ENCODE results near the gene CAMTA2.
A peak's percentile ranks its signal among the peaks of the same experiment; 100 is the strongest.

DNA sequence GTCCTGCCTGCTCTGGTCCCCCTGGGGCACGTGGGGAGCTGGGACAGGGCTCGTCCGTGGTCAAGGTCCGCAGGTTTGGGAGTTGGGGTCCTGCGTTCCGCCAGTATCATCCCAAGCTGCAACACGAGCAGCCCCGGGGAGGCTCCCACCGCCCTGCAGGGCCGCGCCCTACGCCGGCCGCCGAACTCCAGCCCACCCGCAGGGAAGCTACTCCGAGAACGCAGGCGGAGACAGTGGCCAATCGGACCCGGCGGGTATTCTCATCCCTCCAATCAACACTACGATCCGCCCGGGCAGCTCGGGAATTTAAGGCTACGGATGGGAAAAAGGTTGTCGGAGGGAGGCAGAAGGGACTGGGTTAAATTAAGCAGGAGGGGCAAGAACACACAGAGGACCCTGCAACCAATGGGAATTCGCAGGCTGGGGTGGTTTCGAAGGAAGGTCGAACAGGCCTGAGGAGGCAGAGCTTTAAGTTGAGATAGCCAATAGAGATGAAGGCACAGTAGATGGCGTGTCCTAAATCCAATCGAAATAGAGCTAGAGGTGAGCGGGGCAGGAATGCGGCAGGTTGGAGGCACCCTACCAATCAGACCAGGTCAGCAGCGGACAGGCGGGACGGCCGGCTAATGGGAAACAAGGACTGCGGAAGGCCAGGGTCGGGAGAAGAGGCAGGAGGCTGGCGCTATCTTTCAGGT, 20.5 kb downstream of the CAMTA2 start:
- TF ChIP-seq, protein P1, sequence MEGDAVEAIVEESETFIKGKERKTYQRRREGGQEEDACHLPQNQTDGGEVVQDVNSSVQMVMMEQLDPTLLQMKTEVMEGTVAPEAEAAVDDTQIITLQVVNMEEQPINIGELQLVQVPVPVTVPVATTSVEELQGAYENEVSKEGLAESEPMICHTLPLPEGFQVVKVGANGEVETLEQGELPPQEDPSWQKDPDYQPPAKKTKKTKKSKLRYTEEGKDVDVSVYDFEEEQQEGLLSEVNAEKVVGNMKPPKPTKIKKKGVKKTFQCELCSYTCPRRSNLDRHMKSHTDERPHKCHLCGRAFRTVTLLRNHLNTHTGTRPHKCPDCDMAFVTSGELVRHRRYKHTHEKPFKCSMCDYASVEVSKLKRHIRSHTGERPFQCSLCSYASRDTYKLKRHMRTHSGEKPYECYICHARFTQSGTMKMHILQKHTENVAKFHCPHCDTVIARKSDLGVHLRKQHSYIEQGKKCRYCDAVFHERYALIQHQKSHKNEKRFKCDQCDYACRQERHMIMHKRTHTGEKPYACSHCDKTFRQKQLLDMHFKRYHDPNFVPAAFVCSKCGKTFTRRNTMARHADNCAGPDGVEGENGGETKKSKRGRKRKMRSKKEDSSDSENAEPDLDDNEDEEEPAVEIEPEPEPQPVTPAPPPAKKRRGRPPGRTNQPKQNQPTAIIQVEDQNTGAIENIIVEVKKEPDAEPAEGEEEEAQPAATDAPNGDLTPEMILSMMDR (IDR thresholded peaks at IDR 0.05; ENCODE audit: low read depth, low read length, missing input control), result peak; percentile 3
- TF ChIP-seq RAD21 (IDR thresholded peaks at IDR 0.05) (peak in 1 of 2 donors; percentile 63), JUND (IDR thresholded peaks at IDR 0.05) (peak in 1 of 2 donors; percentile 37)
- TF ChIP-seq, protein P2, sequence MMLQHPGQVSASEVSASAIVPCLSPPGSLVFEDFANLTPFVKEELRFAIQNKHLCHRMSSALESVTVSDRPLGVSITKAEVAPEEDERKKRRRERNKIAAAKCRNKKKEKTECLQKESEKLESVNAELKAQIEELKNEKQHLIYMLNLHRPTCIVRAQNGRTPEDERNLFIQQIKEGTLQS (IDR thresholded peaks at IDR 0.05), result no peak

Data from liver (tissue), 3 donors.